NCI-H2107 (cell line): ENCODE data around the gene FTCD.
A peak's percentile ranks its signal among the peaks of the same experiment; 100 is the strongest.
"Not testable (repeated sequence)": the region's sequence is repeated elsewhere in the genome, so short reads cannot be mapped to it uniquely, and the experiment has no call there.

Experiments used
- DNase-seq: peaks from one replicate; lab custom pipeline; 2025; lab: John Stamatoyannopoulos, UW

Gene FTCD

GRCh38 chr21:46188226-46189212 is 33.1 kb upstream of the FTCD start:
- DNase-seq, result peak; percentile 9

- DNase-seq, result no peak
Measured at GRCh38 chr21:46187814-46188213, 32.4 kb upstream of the FTCD start.

GRCh38 chr21:46187261-46187660 is 31.9 kb upstream of the FTCD start:
- DNase-seq, result no peak

DNA sequence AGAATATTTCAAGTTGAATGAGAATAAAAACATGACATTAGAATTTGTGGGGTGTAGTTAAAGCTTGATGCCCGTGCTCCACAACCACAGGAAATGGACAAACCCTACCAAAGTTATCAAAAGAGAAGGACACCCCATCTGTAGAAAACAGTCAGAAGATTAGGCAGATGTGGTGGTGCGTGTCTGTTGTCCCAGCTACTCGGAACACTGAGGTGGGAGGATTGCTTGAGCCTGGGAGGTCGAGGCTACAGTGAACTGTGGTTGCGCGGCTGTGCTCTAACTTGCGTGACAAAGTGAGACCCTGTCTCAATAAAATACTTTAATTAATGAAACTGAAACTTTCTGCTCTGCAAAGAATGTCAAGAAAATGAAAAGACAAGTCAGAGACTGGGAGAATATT is 30.3 kb upstream of the FTCD start:
- DNase-seq, result no peak

GRCh38 chr21:46184625-46185555 is 29.5 kb upstream of the FTCD start:
- no peak for DNase-seq

DNA sequence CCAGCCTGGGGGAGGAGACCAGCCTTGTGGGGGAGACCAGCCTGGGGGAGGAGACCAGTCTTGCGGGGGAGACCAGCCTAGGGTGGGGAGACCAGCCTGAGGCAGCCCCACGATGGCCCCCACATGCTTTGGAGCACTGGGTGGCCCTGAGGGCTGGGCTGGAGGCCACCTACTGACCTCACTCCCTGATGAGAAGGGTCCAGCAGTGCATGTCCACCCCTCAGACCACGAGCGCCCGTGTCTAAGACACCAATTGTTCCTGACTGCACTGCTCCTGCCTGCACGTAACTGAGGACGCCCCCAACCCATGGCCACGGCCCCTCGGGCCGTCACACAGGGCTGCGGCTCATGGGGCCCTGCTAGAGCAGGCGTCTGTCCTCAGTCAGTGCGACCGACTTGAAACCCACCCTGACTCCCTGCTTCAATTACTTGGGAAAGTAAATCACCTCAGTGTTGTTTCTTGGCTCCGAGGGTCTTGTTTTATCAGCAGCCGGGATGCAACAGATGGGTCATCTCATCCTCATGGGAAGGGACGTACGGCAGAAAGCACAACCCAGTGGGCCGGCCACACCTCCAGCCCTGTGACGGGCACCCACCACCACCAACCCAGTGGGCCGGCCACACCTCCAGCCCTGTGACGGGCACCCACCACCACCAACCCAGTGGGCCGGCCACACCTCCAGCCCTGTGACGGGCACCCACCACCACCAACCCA is 28.7 kb upstream of the FTCD start, which contains the start of gene SPATC1L:
SPATC1L (minus strand) TSS at position 550 of the 715 bp plus-strand sequence. CDS start 1,643 bp downstream, outside the sequence.
- DNase-seq, result no peak

- not testable (repeated sequence) for DNase-seq
Measured at GRCh38 chr21:46183337-46183909, 28.0 kb upstream of the FTCD start.

GRCh38 chr21:46182548-46183336 is 27.4 kb upstream of the FTCD start:
- no peak for DNase-seq

- DNase-seq, result no peak
Measured at GRCh38 chr21:46181953-46182547, 26.7 kb upstream of the FTCD start.

GRCh38 chr21:46181436-46181835 is 26.1 kb upstream of the FTCD start:
- DNase-seq, result no peak

DNA sequence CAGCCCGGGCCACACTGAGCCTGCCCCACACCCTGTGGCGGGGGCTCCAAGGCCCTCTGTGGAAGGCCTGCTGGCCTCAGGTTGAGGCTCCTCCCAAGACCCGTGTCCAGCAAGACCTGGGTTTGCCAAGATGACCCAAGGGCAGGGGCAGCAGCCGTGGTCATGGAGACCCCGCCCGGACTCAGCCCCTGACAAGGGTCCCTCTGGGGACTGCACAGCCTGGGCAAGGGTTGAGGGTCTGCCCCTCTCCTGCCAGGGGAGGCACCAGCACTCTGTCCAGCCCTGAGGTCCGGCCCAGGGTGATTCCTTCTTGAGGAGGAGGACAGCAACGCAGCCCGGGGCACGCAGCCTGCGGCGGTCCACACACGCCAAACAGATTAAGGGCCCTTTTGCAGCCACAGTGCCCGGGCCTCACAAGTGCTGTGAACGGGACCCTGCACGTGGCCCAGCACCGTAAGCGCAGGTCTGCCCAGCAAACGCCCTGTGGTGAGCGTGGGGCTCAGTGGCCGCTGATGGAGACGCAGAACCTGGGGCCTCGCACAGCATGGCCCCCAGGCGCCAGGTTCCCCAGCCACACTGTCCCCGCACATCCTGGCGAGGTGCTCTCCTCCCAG is 25.5 kb upstream of the FTCD start:
- DNase-seq, result no peak

DNA sequence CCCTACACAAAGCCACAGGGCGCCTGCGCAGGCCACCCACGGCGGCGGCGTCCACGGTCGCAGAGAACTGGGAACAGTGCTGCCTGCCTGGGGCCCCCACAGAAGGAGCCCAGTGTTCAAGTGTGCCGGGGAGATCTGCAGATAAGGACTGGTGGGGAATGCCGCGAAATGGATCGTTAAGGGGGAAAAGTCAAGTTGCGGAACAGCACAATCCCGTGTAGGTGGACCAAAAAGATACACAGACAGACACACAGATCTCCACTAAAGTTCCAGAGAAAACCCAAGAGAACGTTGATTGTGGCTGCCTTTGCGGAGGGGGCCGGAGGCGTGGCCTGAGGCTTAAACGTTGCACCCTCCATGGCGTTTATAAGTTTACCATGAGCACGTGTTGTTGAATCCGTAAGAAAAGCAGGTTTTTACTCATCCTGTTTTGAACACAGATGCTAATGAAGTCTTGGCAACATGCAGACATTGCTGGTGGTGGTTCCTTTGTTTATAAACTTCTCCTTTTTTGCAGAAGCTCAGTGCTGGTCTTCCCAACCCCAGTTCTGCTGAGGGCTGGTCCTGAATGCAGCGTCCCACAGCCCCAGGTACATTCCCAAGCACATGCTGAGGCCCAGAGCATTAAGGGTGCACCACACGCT is 24.8 kb upstream of the FTCD start:
- DNase-seq, result no peak

DNA sequence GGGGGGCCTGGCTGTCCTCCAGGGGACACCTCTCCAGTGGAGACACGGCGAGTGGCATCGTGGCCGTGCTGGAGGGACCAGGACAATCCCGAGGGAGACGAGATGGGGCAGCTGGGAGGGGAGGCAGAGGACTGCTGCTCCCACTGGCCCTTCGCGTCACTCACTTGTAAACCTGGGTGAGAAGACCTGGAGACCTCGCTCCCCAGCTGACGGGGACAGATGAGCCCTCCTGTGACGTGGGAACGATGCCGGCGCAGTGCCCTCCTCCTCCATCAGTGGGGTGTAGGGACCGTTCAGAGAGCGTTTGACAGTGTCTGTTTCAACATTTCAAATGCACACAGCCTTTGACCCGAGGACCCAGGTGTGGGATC is 24.3 kb upstream of the FTCD start:
- DNase-seq, result no peak

DNA sequence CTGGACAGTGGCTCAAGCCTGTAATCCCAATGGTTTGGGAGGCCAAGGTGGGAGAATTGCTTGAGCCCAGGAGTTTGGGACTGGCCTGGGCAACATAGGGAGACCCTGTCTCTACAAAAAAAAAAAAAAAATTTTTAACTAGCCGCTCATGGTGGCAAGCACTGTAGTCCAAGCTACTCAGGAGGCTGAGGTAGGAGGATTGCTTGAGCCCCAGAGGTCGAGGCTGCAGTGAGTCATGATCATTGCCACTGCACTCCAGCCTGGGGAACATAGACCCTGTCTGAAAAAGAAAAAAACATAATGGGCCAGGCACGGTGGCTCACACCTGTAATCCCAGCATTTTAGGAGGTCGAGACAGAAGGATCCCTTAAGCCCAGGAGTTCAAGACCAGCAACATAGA is 23.6 kb upstream of the FTCD start:
- DNase-seq, result no peak

DNA sequence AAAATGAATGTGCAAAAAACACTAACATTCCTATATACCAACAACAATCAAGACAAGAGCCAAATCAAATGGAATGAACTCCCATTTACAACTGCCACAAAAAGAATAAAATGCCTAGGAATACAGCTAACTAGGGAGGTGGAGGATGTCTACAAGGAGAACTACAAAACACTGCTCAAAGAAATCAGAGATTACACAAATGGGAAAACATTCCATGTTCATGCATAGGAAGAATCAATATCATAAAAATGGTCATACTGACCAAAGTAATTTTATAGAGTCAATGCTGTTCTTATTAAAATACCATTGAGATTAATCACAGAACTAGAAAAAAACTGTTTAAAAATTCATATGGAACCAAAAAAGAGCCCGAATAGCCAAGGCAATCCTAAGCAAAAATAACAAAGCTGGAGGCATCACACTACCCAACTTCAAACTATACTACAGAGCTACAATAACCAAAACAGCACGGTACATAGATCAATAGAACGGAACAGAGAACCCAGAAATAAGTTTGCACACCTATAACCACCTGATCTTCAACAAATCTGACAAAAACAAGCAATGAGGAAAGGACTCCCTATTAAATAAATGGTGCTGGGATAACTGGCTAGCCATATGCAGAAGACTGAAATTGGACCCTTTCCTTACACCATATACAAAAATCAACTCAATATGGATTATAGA is 21.2 kb upstream of the FTCD start:
- DNase-seq, result not testable (repeated sequence)

DNA sequence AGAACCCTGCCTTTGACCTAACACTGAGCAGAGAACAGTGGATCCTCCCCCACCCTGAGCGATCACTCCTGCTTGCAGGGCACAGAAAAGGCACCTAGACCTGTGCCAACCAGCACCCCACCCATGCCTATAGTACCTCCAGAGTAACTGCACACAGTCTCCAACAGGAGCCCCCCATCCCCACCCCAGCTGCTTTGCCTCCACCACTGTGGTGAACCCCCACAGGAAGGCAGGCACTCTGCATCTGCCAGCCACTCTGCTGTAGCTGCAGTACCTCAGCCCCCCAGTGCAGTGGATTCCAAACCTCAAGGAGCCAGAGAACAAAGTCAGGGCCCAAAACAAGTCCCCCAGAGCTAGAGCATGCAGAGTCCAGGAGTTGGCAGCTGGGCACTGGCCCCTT is 18.2 kb upstream of the FTCD start:
- DNase-seq, result no peak

GRCh38 chr21:46172863-46173528 is 17.6 kb upstream of the FTCD start:
- DNase-seq, result no peak
